LNCAP (cell line): ENCODE data around the gene MIGA1.

ENCODE experiments used
- TF ChIP-seq, protein P1 (sequence below): fragments of 450-650 bp; IDR thresholded peaks from 2 replicates; pipeline ENCODE4 v1.5.1; 2017; ENCODE audit warnings: mild to moderate bottlenecking

The MIGA1 gene

DNA sequence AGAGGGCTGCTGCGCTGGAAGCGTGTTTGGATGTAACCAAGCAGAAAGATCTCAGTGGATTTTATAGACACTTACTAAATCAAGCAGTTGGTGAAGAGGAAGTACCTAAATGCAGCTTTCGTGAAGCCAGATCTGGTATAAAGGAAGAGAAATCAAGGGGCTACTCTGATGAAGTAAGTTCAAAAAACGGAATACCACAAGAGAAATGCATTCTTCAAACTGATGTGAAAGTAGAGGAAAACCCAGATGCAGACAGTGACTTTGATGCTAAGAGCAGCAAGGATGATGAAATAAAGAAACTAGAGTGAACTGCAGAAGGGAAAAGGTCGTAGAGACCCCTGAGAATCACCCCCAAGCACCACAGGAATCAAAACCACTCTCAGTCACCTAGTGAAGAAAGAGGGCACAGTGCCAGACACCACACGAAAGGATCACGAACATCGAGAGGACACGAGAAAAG lies 68.2 kb downstream of the MIGA1 start:
- TF ChIP-seq, protein P1, sequence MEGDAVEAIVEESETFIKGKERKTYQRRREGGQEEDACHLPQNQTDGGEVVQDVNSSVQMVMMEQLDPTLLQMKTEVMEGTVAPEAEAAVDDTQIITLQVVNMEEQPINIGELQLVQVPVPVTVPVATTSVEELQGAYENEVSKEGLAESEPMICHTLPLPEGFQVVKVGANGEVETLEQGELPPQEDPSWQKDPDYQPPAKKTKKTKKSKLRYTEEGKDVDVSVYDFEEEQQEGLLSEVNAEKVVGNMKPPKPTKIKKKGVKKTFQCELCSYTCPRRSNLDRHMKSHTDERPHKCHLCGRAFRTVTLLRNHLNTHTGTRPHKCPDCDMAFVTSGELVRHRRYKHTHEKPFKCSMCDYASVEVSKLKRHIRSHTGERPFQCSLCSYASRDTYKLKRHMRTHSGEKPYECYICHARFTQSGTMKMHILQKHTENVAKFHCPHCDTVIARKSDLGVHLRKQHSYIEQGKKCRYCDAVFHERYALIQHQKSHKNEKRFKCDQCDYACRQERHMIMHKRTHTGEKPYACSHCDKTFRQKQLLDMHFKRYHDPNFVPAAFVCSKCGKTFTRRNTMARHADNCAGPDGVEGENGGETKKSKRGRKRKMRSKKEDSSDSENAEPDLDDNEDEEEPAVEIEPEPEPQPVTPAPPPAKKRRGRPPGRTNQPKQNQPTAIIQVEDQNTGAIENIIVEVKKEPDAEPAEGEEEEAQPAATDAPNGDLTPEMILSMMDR, result no peak

- TF ChIP-seq, protein P1, result no peak
These were observed 70.6 kb downstream of the MIGA1 start for GRCh38 chr1:77850082-77850481.

DNA sequence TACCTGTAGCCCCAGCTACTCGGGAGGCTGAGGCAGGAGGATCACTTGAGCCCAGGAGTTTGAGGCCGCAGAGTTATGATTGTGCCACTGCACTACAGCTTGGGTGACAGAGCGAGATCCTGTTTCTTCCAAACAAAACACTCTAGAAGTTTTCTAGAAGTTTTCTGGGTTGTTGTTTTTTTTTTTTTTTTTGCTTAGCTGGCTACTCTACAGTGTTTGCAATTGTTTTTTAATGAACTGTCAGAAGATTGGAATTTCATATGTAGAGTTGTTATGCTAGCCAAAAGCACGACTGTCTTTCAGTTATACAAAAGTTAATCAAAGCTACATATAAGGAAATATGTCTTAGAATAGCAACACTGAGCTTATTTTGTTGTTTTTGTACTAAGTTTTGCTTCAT lies 78.1 kb downstream of the MIGA1 start:
- TF ChIP-seq, protein P1, result no peak

DNA sequence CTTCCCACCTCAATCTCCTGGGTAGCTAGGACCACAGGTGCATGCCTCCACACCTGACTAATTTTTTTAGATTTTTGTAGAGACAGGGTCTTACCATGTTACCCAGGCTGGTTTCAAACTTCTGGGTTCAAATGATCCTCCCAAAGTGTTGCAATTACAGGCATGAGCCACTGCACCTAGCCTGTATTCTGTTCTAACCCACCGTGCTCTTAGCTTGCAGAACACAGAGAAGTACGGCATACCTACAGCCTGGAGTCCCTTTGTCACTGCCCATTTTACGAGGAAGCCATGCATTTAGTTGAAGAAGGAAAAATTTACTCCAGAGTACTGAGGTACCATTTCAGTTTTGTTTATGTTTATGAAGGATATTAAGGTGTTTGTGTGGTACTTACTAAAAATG lies 79.3 kb downstream of the MIGA1 start:
- TF ChIP-seq, protein P1, result no peak

DNA sequence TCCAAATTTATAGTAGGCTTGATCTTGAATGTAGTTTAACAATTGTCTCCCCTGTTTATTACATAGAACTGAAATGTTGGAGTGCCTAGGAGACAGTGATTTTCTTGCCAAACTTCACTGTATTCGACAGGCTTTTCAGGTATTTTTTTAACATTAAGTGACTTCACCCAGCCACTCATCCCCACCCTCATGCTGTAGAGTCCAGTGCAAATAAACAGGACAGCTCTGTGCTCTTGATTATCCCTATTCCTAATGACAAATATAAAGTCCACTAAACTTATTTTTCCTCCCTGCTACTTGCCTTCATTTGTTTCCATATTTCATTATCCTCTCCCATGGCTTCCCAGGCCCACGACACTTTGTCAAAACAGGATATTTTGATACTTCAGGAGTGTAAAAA lies 79.8 kb downstream of the MIGA1 start:
- TF ChIP-seq, protein P1, result no peak

DNA sequence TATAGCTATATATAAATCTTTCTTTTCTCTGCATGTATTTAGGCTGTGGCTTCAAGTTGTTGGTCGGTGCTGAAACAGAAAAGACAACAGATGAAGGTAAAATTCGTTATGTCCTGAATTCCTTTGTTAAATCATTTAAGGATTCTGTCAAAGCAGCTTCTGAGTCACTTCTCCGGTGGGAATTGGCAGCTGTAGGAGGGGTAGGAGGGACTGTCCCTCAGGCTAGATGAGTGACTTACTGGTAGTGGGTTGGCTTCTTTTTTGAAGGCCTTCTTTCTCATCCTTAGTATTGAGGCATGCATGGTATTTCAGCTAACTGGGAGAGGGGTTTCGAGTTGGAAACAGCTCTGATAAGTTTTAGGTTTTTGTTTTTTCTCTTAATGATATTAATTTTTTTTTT lies 86.8 kb downstream of the MIGA1 start:
- TF ChIP-seq, protein P1, result no peak

- TF ChIP-seq, protein P1, result no peak
These were observed 93.2 kb downstream of the MIGA1 start for GRCh38 chr1:77872645-77873044.

DNA sequence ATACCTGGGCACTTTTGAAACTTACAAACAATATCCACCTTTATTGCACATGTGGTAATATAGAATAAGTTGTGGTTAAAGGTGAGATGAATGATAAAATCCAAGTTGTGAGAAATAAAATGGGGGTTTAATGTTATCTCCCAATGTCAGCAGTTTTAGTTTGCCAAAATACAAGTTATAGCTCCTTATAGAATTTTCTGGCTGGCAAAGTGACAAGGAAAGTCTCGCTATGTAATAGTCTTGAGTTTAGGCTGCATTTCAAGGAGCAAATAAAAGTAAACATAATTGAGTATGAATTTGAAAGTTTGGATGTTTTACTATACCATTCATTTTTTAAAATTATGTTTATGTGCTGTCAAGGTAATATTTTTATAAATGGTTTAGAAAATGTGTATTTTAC lies 94.0 kb downstream of the MIGA1 start:
- TF ChIP-seq, protein P1, result no peak
